Panc1 (cell line): ENCODE results near the gene PHACTR4. TPM values are rescaled to one million over a fixed set of nuclear protein-coding genes. Genes with fewer than 3 reads are reported as not detected.
A peak's percentile ranks its signal among the peaks of the same experiment; 100 is the strongest.

Experiments used
- ATAC-seq: fragments of 200-7000 bp; cut with Tn5 transposase; 2 replicates; pipeline ENCODE4 v1.9.1; 2020; ENCODE audit warnings: mild to moderate bottlenecking, moderate library complexity
- BruUV-seq: library from RNA; stranded (reverse); fragments of 400-500 nt; replicated peaks from 2 replicates; lab custom pipeline; 2021; lab: Mats Ljungman, UMichigan
- CTCF ChIA-PET: fragments of 300-600 bp; sonication (Branson Sonifier 250); formaldehyde crosslinking; loops from one replicate; lab custom pipeline; 2022; ENCODE audit warnings: antibody characterized with exemption; lab: Charles Lee
- POLR2A ChIA-PET: fragments of 300-600 bp; sonication (Branson Sonifier 250); formaldehyde crosslinking; loops from one replicate; lab custom pipeline; 2022; ENCODE audit warnings: antibody characterized with exemption; lab: Charles Lee
- DNase-seq: peaks from one replicate; pipeline ENCODE4 v3.0.0-alpha.2; 2010; ENCODE audit warnings: low read depth, low spot score
- H3K27ac ChIP-seq: 2 replicates; pipeline ENCODE4 v1.5.1; 2011; ENCODE audit warnings: mild to moderate bottlenecking, low read length, inconsistent platforms
- H3K27me3 ChIP-seq: fragments of 200-500 bp; sonication (Bioruptor generic); 2 replicates; pipeline ENCODE4 v1.6.0; 2014; ENCODE audit warnings: low read length, inconsistent platforms; ENCODE audit not compliant: control insufficient read depth, insufficient read depth
- H3K36me3 ChIP-seq: fragments of 200-500 bp; sonication (Bioruptor generic); 2 replicates; pipeline ENCODE4 v1.5.1; 2014; ENCODE audit warnings: inconsistent platforms, mild to moderate bottlenecking, low read length, moderate library complexity; ENCODE audit not compliant: control insufficient read depth, insufficient read depth
- H3K4me1 ChIP-seq: 2 replicates; pipeline ENCODE4 v1.5.1; 2011; ENCODE audit warnings: inconsistent platforms, mild to moderate bottlenecking, low read length, moderate library complexity; ENCODE audit not compliant: control insufficient read depth, insufficient read depth
- H3K4me3 ChIP-seq, 2 experiments: 2 replicates each; pipeline ENCODE4 v1.5.1; 2011 to 2012; ENCODE audit warnings: low read depth in 2 of 2, low read length in 2 of 2, mild to moderate bottlenecking in 2 of 2, inconsistent platforms in 1 of 2, moderate library complexity in 1 of 2
- H3K9me3 ChIP-seq: fragments of 200-500 bp; sonication (Bioruptor generic); 2 replicates; pipeline ENCODE4 v1.5.1; 2014; ENCODE audit warnings: low read depth, mild to moderate bottlenecking, inconsistent platforms, low read length, moderate library complexity; ENCODE audit not compliant: control insufficient read depth, insufficient read depth
- CTCF ChIP-seq: fragments of 450-650 bp; IDR thresholded peaks from 2 replicates; pipeline ENCODE4 v1.5.1; 2017; ENCODE audit warnings: mild to moderate bottlenecking
- POLR2AphosphoS5 ChIP-seq: IDR thresholded peaks from 2 replicates; pipeline ENCODE4 v1.6.1; 2012; ENCODE audit warnings: mild to moderate bottlenecking, low read depth, low read length, moderate library complexity
- REST ChIP-seq, 2 experiments: IDR thresholded peaks; 2 replicates each; pipeline ENCODE4 v1.6.1; 2011 to 2012; ENCODE audit warnings: low read depth in 2 of 2, control low read depth in 1 of 2, low read length in 1 of 2, mild to moderate bottlenecking in 1 of 2, moderate library complexity in 1 of 2; ENCODE audit not compliant: insufficient read depth in 1 of 2
- SIN3A ChIP-seq: IDR thresholded peaks from 2 replicates; pipeline ENCODE4 v1.6.1; 2012; ENCODE audit warnings: low read depth, mild to moderate bottlenecking, low read length, moderate library complexity, borderline replicate concordance; ENCODE audit not compliant: insufficient read depth
- TCF7L2 ChIP-seq: IDR thresholded peaks from 2 replicates; pipeline ENCODE4 v1.6.1; 2011; ENCODE audit warnings: mild to moderate bottlenecking, low read depth, low read length, inconsistent platforms
- in situ Hi-C: cut with HindIII; loops from 2 replicates; pipeline ENCODE4 v1.10.0; 2016; ENCODE audit warnings: low sequenced_read_pairs, low pct_unique_long_range_greater_than_20kb
- intact Hi-C: fragments of 100-400 bp; cut with micrococcal nuclease; formaldehyde crosslinking; loops from one replicate; pipeline ENCODE4 v1.10.0; 2022; ENCODE audit not compliant: unreplicated experiment
- total RNA-seq: library from RNA; stranded (reverse); gene quantifications from one replicate; pipeline ENCODE4 v1.2.1, GENCODE V29; 2021; ENCODE audit not compliant: unreplicated experiment

Gene PHACTR4
- total RNA-seq, 1 experiment from 2014 or later: 63.4 TPM

- Histone ChIP-seq H3K27me3 (no peaks in the 10 kb centered on the region), H3K4me1 (peaks cover 19% of the 10 kb centered on the region), H3K4me3 (peak within 1 kb of the TSS; percentile 81 to 96), H3K27ac (peak within 1 kb of the TSS; percentile 100), H3K9me3 (no peaks in the 10 kb centered on the region), H3K36me3 (peaks cover 36% of the 10 kb centered on the region)
- peak; percentile 88 for ATAC-seq
- peak; percentile 99 for DNase-seq
- ChIA-PET CTCF (no interaction called here), POLR2A (interaction anchor here (0.6 to 0.9 kb wide), 4 partner anchors 11 to 94 kb away, joined by 3 to 5 read pairs (median 4); no protein-coding TSS in a partner anchor)
- TF ChIP-seq POLR2AphosphoS5: peak; percentile 100
- no peak for TF ChIP-seq CTCF
- TF ChIP-seq SIN3A: peak; percentile 35; the same call in 1 of the 2 replicates
- no peak for TF ChIP-seq TCF7L2
- TF ChIP-seq REST (IDR thresholded peaks at IDR 0.05; ENCODE audit: insufficient read depth in 1 of 2, low read depth in 2 of 2, low read length in 1 of 2): peak in 1 of 2 experiments; percentile 58; a peak in 2 of 4 replicates
- intact Hi-C loops: no loop called here
- in situ Hi-C loops: no loop called here
- TSS peak; percentile 98 for BruUV-seq
These were observed 136.1 kb downstream of the PHACTR4 start, which contains the start of gene RCC1 for GRCh38 chr1:28505406-28506187. Gene RCC1 (plus strand): TSS chr1:28506043. CDS start chr1:28529867, 23,824 bp downstream.

- no TSS peak for BruUV-seq
- Histone ChIP-seq H3K4me1 (peaks cover 25% of the 10 kb centered on the region), H3K27ac (peak overlapping the region; percentile 100), H3K27me3 (no peaks in the 10 kb centered on the region), H3K36me3 (peaks cover 36% of the 10 kb centered on the region), H3K9me3 (no peaks in the 10 kb centered on the region), H3K4me3 (peak overlapping the region; percentile 81 to 96)
- in situ Hi-C loops: no loop called here
- CTCF ChIA-PET: no interaction called here
- ATAC-seq (no peak), DNase-seq (no peak)
- intact Hi-C loops: no loop called here
- no peak for TF ChIP-seq CTCF
- TF ChIP-seq POLR2AphosphoS5: no peak; the same call in 1 of the 2 replicates
- TF ChIP-seq SIN3A: no peak
- no peak for TF ChIP-seq TCF7L2
- no peak for TF ChIP-seq REST (IDR thresholded peaks at IDR 0.05; ENCODE audit: insufficient read depth in 1 of 2, low read depth in 2 of 2, low read length in 1 of 2)
- POLR2A ChIA-PET: interaction anchor here (0.6 kb wide), 1 partner anchor 814 kb away, joined by 7 read pairs; no protein-coding TSS in a partner anchor
These were observed 137.3 kb downstream of the PHACTR4 start for GRCh38 chr1:28506907-28507246.
